WTC11 (cell line): ENCODE results near the gene M6PR.

Experiments
- CREB1 ChIP-seq: sonication (generic); formaldehyde crosslinking; IDR thresholded peaks from 2 replicates; pipeline ENCODE4 v1.8.0; 2023; ENCODE audit warnings: mild to moderate bottlenecking, missing genetic modification reagents
- CREM ChIP-seq: sonication (generic); formaldehyde crosslinking; IDR thresholded peaks from 2 replicates; pipeline ENCODE4 v1.8.1; 2022; ENCODE audit warnings: mild to moderate bottlenecking, missing genetic modification reagents, moderate library complexity
- CTCF ChIP-seq: fragments of 200-600 bp; IDR thresholded peaks from 2 replicates; pipeline ENCODE4 v1.8.0; 2022; ENCODE audit warnings: antibody characterized with exemption
- E2F4 ChIP-seq: sonication (generic); formaldehyde crosslinking; IDR thresholded peaks from 2 replicates; pipeline ENCODE4 v1.8.1; 2022; ENCODE audit warnings: low read depth, mild to moderate bottlenecking, moderate library complexity, missing genetic modification reagents, borderline replicate concordance
- ETV6 ChIP-seq: sonication (generic); formaldehyde crosslinking; IDR thresholded peaks from 2 replicates; pipeline ENCODE4 v1.8.1; 2022; ENCODE audit warnings: mild to moderate bottlenecking, missing genetic modification reagents
- GABPB1 ChIP-seq: sonication (generic); formaldehyde crosslinking; IDR thresholded peaks from 2 replicates; pipeline ENCODE4 v1.8.1; 2023; ENCODE audit warnings: mild to moderate bottlenecking, missing genetic modification reagents
- MAX ChIP-seq: sonication (generic); formaldehyde crosslinking; IDR thresholded peaks from 2 replicates; pipeline ENCODE4 v1.8.0; 2022; ENCODE audit warnings: mild to moderate bottlenecking, missing genetic modification reagents
- NR3C1 ChIP-seq: sonication (generic); formaldehyde crosslinking; conservative IDR thresholded peaks from 2 replicates; pipeline ENCODE4 v1.8.1; 2023; ENCODE audit warnings: low read depth, mild to moderate bottlenecking, missing genetic modification reagents
- SP1 ChIP-seq: sonication (generic); formaldehyde crosslinking; conservative IDR thresholded peaks from 2 replicates; pipeline ENCODE4 v1.8.1; 2022; ENCODE audit warnings: missing genetic modification reagents
- TEAD4 ChIP-seq: sonication (generic); formaldehyde crosslinking; IDR thresholded peaks from 2 replicates; pipeline ENCODE4 v1.8.0; 2022; ENCODE audit warnings: mild to moderate bottlenecking, missing genetic modification reagents
- TP53 ChIP-seq: sonication (generic); formaldehyde crosslinking; IDR thresholded peaks from 2 replicates; pipeline ENCODE4 v1.8.1; 2023; ENCODE audit warnings: mild to moderate bottlenecking, missing genetic modification reagents
- ZNF263 ChIP-seq: sonication (generic); formaldehyde crosslinking; IDR thresholded peaks from 2 replicates; pipeline ENCODE4 v1.8.1; 2022; ENCODE audit warnings: low read depth, mild to moderate bottlenecking, moderate library complexity, missing genetic modification reagents
- TF ChIP-seq, protein P1 (sequence below): sonication (generic); formaldehyde crosslinking; IDR thresholded peaks from 2 replicates; pipeline ENCODE4 v1.8.0; 2022; ENCODE audit warnings: mild to moderate bottlenecking, missing genetic modification reagents

DNA sequence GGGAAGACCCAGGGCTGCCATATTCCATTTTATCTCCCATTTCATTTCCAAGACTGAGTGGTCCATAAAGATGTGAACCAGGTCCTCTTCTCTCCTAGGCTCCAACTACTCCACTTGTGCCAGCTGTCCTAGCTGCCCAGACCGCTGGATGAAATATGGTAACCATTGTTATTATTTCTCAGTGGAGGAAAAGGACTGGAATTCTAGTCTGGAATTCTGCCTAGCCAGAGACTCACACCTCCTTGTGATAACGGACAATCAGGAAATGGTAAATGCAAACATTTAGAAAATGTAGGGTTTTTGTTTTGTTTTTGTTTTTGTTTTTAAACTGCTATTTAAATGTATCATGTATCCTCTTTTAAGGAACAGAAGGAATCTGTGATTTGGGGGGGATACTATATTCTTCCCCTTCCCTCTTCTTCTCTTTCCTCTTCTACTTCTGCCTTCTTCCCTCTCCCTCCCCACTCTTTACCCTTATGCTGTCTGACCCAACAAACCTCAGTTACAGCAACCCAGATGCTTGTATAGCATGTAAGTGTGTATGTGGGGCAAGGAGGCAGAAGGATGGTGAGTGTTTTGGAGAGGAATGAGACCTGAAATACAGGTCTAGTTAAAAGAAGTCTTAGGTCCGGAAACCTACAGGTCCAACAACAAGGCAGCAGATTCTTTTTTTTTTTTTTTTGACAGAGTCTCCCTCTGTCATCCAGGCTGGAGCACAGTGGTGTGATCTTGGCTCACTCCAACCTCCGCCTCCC is 45.8 kb upstream of the M6PR start:
- no peak for TF ChIP-seq SP1 (CRISPR knock-in tag)
- TF ChIP-seq CREB1: no peak
- no peak for TF ChIP-seq CTCF
- TF ChIP-seq, protein P1, sequence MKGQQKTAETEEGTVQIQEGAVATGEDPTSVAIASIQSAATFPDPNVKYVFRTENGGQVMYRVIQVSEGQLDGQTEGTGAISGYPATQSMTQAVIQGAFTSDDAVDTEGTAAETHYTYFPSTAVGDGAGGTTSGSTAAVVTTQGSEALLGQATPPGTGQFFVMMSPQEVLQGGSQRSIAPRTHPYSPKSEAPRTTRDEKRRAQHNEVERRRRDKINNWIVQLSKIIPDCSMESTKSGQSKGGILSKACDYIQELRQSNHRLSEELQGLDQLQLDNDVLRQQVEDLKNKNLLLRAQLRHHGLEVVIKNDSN: no peak
- no peak for TF ChIP-seq MAX (CRISPR knock-in tag)
- TF ChIP-seq NR3C1: no peak
- no peak for TF ChIP-seq TEAD4 (CRISPR knock-in tag)
- no peak for TF ChIP-seq ZNF263
- no peak for TF ChIP-seq CREM (CRISPR knock-in tag)
- TF ChIP-seq GABPB1 (CRISPR knock-in tag): no peak
- TF ChIP-seq TP53: no peak
- TF ChIP-seq E2F4 (CRISPR knock-in tag): no peak
- TF ChIP-seq ETV6: no peak
